ENCODE results near the gene ABHD15. TPM values are rescaled to one million over a fixed set of nuclear protein-coding genes. Genes with fewer than 3 reads are reported as not detected.

ABHD15 gene
- total and polyA plus RNA-seq, 9 of the 15 experiments (the other 6 are each of a cell fraction or from before 2014, with no cell fraction given): 0.85 to 4.2 (median 2.1) TPM

DNA sequence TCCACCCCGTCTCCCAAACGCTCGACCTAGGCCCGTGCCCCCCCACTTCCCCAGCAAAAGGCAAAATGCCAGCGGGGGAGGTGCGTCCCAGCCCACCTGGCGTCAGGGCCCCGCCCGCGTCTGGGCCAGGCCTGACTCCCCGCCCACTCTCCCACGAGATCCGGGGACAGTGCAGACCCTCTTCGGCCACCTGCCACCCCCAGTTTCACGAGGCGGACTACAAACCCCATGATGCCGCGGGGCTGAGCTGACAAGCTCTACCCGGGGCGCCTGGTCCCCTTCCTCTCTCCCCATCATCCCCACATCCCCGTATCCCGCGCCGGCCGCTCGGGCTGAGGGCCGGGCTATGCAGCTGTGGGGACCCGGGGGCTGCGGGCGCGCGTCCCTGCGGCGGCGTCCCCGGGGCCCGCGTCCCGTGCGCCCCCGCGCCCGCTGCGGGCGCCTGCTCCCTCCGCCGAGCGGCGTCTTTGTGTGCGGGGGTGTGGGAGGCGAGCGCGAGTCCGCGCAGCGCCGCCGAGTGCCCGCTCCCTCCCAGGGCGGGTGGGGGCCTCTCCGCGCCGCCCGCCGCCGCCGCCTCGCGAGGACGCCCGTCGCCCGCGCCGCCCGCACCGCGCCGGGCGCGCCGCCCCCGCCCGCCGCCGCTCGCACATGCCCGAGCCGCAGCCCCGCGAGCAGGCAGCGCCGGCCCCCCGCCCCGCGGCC lies 26.2 kb upstream of the ABHD15 start, which contains the start of gene ANKRD13B (continued):
- TF ChIP-seq, protein P1, sequence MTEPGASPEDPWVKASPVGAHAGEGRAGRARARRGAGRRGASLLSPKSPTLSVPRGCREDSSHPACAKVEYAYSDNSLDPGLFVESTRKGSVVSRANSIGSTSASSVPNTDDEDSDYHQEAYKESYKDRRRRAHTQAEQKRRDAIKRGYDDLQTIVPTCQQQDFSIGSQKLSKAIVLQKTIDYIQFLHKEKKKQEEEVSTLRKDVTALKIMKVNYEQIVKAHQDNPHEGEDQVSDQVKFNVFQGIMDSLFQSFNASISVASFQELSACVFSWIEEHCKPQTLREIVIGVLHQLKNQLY (CRISPR knock-in tag; conservative IDR thresholded peaks at IDR 0.05): no peak
- peak; percentile 28 to 53; a peak in 3 of 4 replicates for TF ChIP-seq SIX5 (IDR thresholded peaks at IDR 0.05; ENCODE audit: borderline replicate concordance in 1 of 2, insufficient read depth in 1 of 2, low read depth in 1 of 2, low read length in 2 of 2)
- TF ChIP-seq, protein P2, sequence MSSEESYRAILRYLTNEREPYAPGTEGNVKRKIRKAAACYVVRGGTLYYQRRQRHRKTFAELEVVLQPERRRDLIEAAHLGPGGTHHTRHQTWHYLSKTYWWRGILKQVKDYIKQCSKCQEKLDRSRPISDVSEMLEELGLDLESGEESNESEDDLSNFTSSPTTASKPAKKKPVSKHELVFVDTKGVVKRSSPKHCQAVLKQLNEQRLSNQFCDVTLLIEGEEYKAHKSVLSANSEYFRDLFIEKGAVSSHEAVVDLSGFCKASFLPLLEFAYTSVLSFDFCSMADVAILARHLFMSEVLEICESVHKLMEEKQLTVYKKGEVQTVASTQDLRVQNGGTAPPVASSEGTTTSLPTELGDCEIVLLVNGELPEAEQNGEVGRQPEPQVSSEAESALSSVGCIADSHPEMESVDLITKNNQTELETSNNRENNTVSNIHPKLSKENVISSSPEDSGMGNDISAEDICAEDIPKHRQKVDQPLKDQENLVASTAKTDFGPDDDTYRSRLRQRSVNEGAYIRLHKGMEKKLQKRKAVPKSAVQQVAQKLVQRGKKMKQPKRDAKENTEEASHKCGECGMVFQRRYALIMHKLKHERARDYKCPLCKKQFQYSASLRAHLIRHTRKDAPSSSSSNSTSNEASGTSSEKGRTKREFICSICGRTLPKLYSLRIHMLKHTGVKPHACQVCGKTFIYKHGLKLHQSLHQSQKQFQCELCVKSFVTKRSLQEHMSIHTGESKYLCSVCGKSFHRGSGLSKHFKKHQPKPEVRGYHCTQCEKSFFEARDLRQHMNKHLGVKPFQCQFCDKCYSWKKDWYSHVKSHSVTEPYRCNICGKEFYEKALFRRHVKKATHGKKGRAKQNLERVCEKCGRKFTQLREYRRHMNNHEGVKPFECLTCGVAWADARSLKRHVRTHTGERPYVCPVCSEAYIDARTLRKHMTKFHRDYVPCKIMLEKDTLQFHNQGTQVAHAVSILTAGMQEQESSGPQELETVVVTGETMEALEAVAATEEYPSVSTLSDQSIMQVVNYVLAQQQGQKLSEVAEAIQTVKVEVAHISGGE (CRISPR knock-in tag; IDR thresholded peaks at IDR 0.05): peak in 1 of 3 experiments; percentile 62; a peak in 1 of 6 replicates
- TF ChIP-seq ZNF589 (CRISPR knock-in tag; IDR thresholded peaks at IDR 0.05; ENCODE audit: low read depth): no peak
- TF ChIP-seq EGR1 (conservative IDR thresholded peaks at IDR 0.05): peak; percentile 60
- TF ChIP-seq CCNT2 (IDR thresholded peaks at IDR 0.05; ENCODE audit: borderline replicate concordance, extremely low read depth, insufficient read length, low read depth, low read length): peak; percentile 32
- TF ChIP-seq, protein P3, sequence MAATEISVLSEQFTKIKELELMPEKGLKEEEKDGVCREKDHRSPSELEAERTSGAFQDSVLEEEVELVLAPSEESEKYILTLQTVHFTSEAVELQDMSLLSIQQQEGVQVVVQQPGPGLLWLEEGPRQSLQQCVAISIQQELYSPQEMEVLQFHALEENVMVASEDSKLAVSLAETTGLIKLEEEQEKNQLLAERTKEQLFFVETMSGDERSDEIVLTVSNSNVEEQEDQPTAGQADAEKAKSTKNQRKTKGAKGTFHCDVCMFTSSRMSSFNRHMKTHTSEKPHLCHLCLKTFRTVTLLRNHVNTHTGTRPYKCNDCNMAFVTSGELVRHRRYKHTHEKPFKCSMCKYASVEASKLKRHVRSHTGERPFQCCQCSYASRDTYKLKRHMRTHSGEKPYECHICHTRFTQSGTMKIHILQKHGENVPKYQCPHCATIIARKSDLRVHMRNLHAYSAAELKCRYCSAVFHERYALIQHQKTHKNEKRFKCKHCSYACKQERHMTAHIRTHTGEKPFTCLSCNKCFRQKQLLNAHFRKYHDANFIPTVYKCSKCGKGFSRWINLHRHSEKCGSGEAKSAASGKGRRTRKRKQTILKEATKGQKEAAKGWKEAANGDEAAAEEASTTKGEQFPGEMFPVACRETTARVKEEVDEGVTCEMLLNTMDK (IDR thresholded peaks at IDR 0.05; ENCODE audit: borderline replicate concordance, insufficient read depth, low read depth, low read length, poor library complexity, severe bottlenecking): peak; percentile 60
